ENCODE data around the gene HRCT1. TPM values are rescaled to one million over a fixed set of nuclear protein-coding genes. Genes with fewer than 3 reads are reported as not detected.

HRCT1 gene
- 0.22 to 0.51 TPM (median 0.34 TPM) in 5 replicates for total RNA-seq (2022; extraction: Qiagen RNA extraction)

DNA sequence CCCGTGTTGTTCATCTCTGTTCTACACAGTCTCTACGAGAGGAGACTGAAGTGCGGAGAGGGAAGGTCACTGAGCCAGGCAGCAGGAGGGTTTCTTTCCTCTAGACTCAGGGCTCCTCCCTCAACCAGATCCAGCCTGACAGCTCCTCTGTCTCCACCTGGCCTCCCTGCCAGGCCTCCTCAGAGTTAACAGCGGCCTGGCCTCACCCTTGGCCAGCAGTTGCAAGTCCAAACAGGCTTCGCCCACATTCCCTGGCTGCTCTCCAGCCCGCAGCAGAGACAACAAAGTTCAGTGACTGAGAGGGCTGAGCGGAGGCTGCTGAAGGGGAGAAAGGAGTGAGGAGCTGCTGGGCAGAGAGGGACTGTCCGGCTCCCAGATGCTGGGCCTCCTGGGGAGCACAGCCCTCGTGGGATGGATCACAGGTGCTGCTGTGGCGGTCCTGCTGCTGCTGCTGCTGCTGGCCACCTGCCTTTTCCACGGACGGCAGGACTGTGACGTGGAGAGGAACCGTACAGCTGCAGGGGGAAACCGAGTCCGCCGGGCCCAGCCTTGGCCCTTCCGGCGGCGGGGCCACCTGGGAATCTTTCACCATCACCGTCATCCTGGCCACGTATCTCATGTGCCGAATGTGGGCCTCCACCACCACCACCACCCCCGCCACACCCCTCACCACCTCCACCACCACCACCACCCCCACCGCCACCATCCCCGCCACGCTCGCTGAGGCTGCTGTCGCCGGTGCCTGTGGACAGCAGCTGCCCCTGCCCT lies at the start of gene HRCT1:
Gene HRCT1 (plus strand): TSS at position 291 of the 768 bp plus-strand sequence. CDS start 86 bp downstream, at position 377.

DNA sequence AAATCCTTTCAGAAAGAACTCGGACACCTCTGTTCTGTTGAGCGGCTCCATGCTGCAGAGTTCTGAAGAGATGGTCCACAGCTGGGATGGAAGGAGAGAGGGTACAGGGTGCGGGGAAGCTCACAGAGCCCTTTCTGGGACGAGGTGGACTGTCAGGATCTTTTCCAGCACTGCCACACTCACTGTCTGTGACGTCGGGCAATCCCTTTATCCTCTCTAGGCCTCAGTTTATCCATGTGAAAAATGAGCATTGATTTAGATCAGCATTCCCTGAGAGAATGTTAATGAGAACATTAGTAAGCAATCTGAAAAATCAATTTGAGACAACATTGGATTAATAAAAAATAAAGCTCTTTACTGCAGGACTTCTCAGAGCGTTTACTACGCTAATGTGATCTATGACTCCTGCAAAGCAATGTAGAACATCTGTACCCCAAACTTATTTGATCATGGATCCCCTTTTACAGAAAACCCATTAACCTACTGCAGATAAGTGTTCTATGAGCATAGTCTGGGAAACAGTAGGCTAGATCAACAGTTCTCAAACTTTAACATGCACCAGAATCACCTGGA lies 35.6 kb upstream of the HRCT1 start, which contains the start of gene OR13J1:
Gene OR13J1 (minus strand): TSS at position 51 of the 573 bp plus-strand sequence. CDS start 0 bp downstream, at position 51.

DNA sequence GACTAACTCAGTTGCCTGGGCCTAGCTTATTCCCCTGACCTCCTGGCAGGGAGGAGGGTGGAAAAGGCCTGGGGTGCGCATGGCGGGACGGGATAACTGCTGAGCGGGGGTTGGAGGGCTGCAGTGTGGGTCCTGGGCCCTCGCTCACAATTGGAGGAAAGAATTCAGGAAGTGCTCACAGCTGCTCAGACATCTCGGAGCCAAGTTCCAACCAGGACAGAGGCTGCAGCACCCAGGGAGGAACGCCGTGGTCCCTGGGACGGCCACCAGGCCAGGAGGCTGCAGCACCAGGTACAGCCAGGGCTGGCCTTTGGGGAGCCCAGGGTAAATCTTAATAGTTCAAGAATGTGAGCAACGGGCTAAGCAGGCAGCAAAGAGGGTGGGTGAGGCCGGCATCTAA lies 3.3 kb downstream of the HRCT1 start, which contains the start of gene SPAAR:
Gene SPAAR (plus strand): TSS at position 217 of the 400 bp plus-strand sequence. CDS start 974 bp downstream, outside the sequence.

Other genes starting within 250 kb of the HRCT1 start
- gene RMRP, start 248.2 kb upstream of the HRCT1 start, total RNA-seq (2022; extraction: Qiagen RNA extraction): 5.1 to 14.3 TPM (median 9.2 TPM) in 4 of 5 replicates, not detected in the other
- gene CCDC107, start 247.9 kb upstream of the HRCT1 start, total RNA-seq (2022; extraction: Qiagen RNA extraction): 25.4 to 33.7 TPM (median 32.3 TPM) in 5 replicates
- gene ARHGEF39, start 241.0 kb upstream of the HRCT1 start, total RNA-seq (2022; extraction: Qiagen RNA extraction): 11.1 to 18.8 TPM (median 16.6 TPM) in 5 replicates
- 6.0 to 10.6 TPM (median 8.0 TPM) in 5 replicates for gene CA9, start 232.3 kb upstream of the HRCT1 start, total RNA-seq (2022; extraction: Qiagen RNA extraction)
- 647 to 712 TPM (median 698 TPM) in 5 replicates for gene TPM2, start 216.3 kb upstream of the HRCT1 start, total RNA-seq (2022; extraction: Qiagen RNA extraction)
- 118 to 145 TPM (median 125 TPM) in 5 replicates for gene TLN1, start 174.0 kb upstream of the HRCT1 start, total RNA-seq (2022; extraction: Qiagen RNA extraction)
- 54.4 to 63.2 TPM (median 57.3 TPM) in 5 replicates for gene CREB3, start 173.5 kb upstream of the HRCT1 start, total RNA-seq (2022; extraction: Qiagen RNA extraction)
- 28.4 to 39.2 TPM (median 31.7 TPM) in 5 replicates for gene GBA2, start 157.0 kb upstream of the HRCT1 start, total RNA-seq (2022; extraction: Qiagen RNA extraction)
- gene RGP1, start 156.9 kb upstream of the HRCT1 start, total RNA-seq (2022; extraction: Qiagen RNA extraction): 13.5 to 17.7 TPM (median 14.7 TPM) in 5 replicates
- gene MSMP, start 151.9 kb upstream of the HRCT1 start, total RNA-seq (2022; extraction: Qiagen RNA extraction): 0.15 to 0.38 TPM (median 0.23 TPM) in 4 of 5 replicates, not detected in the other
- 4.2 to 6.3 TPM (median 4.6 TPM) in 5 replicates for gene NPR2, start 114.6 kb upstream of the HRCT1 start, total RNA-seq (2022; extraction: Qiagen RNA extraction)
- gene SPAG8, start 93.9 kb upstream of the HRCT1 start, total RNA-seq (2022; extraction: Qiagen RNA extraction): 0.34 to 0.52 TPM (median 0.35 TPM) in 5 replicates
- gene HINT2, start 91.2 kb upstream of the HRCT1 start, total RNA-seq (2022; extraction: Qiagen RNA extraction): 69.1 to 112 TPM (median 101 TPM) in 5 replicates
- gene FAM221B, start 77.5 kb upstream of the HRCT1 start, total RNA-seq (2022; extraction: Qiagen RNA extraction): not detected in 5 replicates
- 2.4 to 3.5 TPM (median 3.4 TPM) in 5 replicates for gene TMEM8B, start 77.0 kb upstream of the HRCT1 start, total RNA-seq (2022; extraction: Qiagen RNA extraction)
- not detected in 5 replicates for gene OR13J1, start 35.8 kb upstream of the HRCT1 start, total RNA-seq (2022; extraction: Qiagen RNA extraction)
- gene SPAAR, start 3.3 kb downstream of the HRCT1 start, total RNA-seq (2022; extraction: Qiagen RNA extraction): 0.05 to 0.09 TPM (median 0.06 TPM) in 4 of 5 replicates, not detected in the other
- not detected in 5 replicates for gene OR2S2, start 52.0 kb downstream of the HRCT1 start, total RNA-seq (2022; extraction: Qiagen RNA extraction)
- gene RECK, start 130.7 kb downstream of the HRCT1 start, total RNA-seq (2022; extraction: Qiagen RNA extraction): 5.3 to 6.2 TPM (median 5.7 TPM) in 5 replicates
- 7.0 to 8.6 TPM (median 8.5 TPM) in 5 replicates for gene GLIPR2, start 230.5 kb downstream of the HRCT1 start, total RNA-seq (2022; extraction: Qiagen RNA extraction)